Chondrocyte (in vitro differentiated cells): Measurements from ENCODE around the gene SUSD1. TPM values are rescaled to one million over a fixed set of nuclear protein-coding genes. Genes with fewer than 3 reads are reported as not detected.

Experiments
- DNase-seq: peaks from one replicate; pipeline ENCODE4 v3.0.0; 2021; ENCODE audit warnings: mixed read lengths, low spot score
- H3K27ac Mint-ChIP-seq: one replicate; pipeline ENCODE4 v1.8.0; 2021; ENCODE audit warnings: mild to moderate bottlenecking, moderate library complexity, mixed read lengths; ENCODE audit not compliant: unreplicated experiment
- H3K27me3 Mint-ChIP-seq: 2 replicates; pipeline ENCODE4 v1.8.0; 2021; ENCODE audit warnings: low read depth, mixed read lengths
- H3K36me3 Mint-ChIP-seq: 2 replicates; pipeline ENCODE4 v1.8.0; 2021; ENCODE audit warnings: low read depth, mixed read lengths
- H3K4me1 Mint-ChIP-seq: 2 replicates; pipeline ENCODE4 v1.8.0; 2021; ENCODE audit warnings: low read depth, mild to moderate bottlenecking, mixed read lengths
- H3K4me3 Mint-ChIP-seq: one replicate; pipeline ENCODE4 v1.8.0; 2021; ENCODE audit warnings: mild to moderate bottlenecking, moderate library complexity, mixed read lengths; ENCODE audit not compliant: unreplicated experiment
- H3K9me3 Mint-ChIP-seq: 2 replicates; pipeline ENCODE4 v1.8.0; 2021; ENCODE audit warnings: low read depth, mixed read lengths
- CTCF ChIP-seq: fragments of 200-600 bp; sonication (generic); IDR thresholded peaks from 2 replicates; pipeline ENCODE4 v1.5.0; 2021; ENCODE audit warnings: antibody characterized with exemption, mild to moderate bottlenecking, moderate library complexity
- total RNA-seq: library from RNA; stranded (reverse); gene quantifications from 3 replicates; pipeline ENCODE4 v1.2.1, GENCODE V29; 2021

SUSD1 gene
- total RNA-seq, 1 donor from 2014 or later: 29.6 TPM

GRCh38 chr9:112166176-112167140 lies 8.6 kb downstream of the SUSD1 start:
- H3K27me3 Mint-ChIP-seq: no peaks in the 10 kb centered on the region
- H3K9me3 Mint-ChIP-seq: no peaks in the 10 kb centered on the region
- DNase-seq: no peak
- H3K4me3 Mint-ChIP-seq: no peak overlapping the region
- peak; percentile 53 for TF ChIP-seq CTCF
- H3K27ac Mint-ChIP-seq: peak overlapping the region; percentile 45
- H3K4me1 Mint-ChIP-seq: peaks cover 58% of the 10 kb centered on the region
- H3K36me3 Mint-ChIP-seq: no peaks in the 10 kb centered on the region

GRCh38 chr9:112162621-112163413 lies 12.3 kb downstream of the SUSD1 start:
- no peak for DNase-seq
- TF ChIP-seq CTCF: no peak
- Mint-ChIP-seq H3K27ac (no peak overlapping the region), H3K4me1 (peaks cover 42% of the 10 kb centered on the region), H3K9me3 (no peaks in the 10 kb centered on the region), H3K27me3 (no peaks in the 10 kb centered on the region), H3K36me3 (no peaks in the 10 kb centered on the region), H3K4me3 (no peak overlapping the region)

GRCh38 chr9:112159781-112160180 lies 15.3 kb downstream of the SUSD1 start:
- Mint-ChIP-seq H3K4me3 (no peak overlapping the region), H3K27ac (peak overlapping the region; percentile 19), H3K9me3 (no peaks in the 10 kb centered on the region), H3K27me3 (no peaks in the 10 kb centered on the region), H3K4me1 (peaks cover 23% of the 10 kb centered on the region), H3K36me3 (peaks cover 6% of the 10 kb centered on the region)
- no peak for DNase-seq
- TF ChIP-seq CTCF: no peak

- Mint-ChIP-seq H3K27ac (no peak overlapping the region), H3K4me3 (no peak overlapping the region), H3K36me3 (peaks cover 6% of the 10 kb centered on the region), H3K27me3 (no peaks in the 10 kb centered on the region), H3K4me1 (peaks cover 23% of the 10 kb centered on the region), H3K9me3 (no peaks in the 10 kb centered on the region)
- no peak for TF ChIP-seq CTCF
- DNase-seq: no peak
These were observed 16.3 kb downstream of the SUSD1 start for GRCh38 chr9:112158656-112159367.

GRCh38 chr9:112157961-112158360 lies 17.1 kb downstream of the SUSD1 start:
- no peak overlapping the region for H3K4me3 Mint-ChIP-seq
- no peak overlapping the region for H3K27ac Mint-ChIP-seq
- H3K4me1 Mint-ChIP-seq: peaks cover 23% of the 10 kb centered on the region
- no peak for TF ChIP-seq CTCF
- H3K36me3 Mint-ChIP-seq: peaks cover 6% of the 10 kb centered on the region
- no peaks in the 10 kb centered on the region for H3K27me3 Mint-ChIP-seq
- DNase-seq: no peak
- H3K9me3 Mint-ChIP-seq: no peaks in the 10 kb centered on the region
